Measurements from ENCODE around the gene CNTNAP5.

CNTNAP5 gene

DNA sequence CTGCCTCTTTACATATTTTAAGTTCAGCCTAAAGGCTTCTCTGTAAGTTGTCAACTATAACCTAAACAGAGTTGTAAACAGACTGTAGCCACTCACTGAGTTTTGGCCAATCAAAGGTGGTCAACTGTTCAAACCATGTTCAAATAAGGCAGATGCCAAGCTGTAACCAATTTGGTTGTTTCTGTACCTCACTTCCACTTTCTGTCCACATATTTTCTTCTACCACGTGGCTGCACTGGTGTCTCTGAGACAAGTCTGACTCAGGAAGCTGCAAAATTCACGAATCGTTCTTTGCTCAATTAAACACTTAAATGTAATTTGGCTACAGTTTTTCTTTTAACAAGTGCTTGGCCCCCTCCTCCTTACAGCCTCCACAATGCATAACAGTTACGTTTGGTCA, 555.2 kb downstream of the CNTNAP5 start:
- H3K9ac ChIP-seq = no peak overlapping the region
- H3K27ac ChIP-seq = no peak overlapping the region
- no peak overlapping the region for H3K4me3 ChIP-seq
- H3K4me1 ChIP-seq = no peaks in the 10 kb centered on the region
- H3K27me3 ChIP-seq = no peaks in the 10 kb centered on the region
- H3K9me3 ChIP-seq (replicated peaks in 1 of 11) = no peaks in the 10 kb centered on the region
- TF ChIP-seq Cebpa-rat (IDR thresholded peaks at IDR 0.05) = no peak
- no peaks in the 10 kb centered on the region for H3K36me3 ChIP-seq
- peaks cover 0 to 4% (median 0%) of the 10 kb centered on the region in 11 experiments; a peak in 1 of 22 replicates for H4K20me1 ChIP-seq
- H3K4me2 ChIP-seq = no peak overlapping the region

DNA sequence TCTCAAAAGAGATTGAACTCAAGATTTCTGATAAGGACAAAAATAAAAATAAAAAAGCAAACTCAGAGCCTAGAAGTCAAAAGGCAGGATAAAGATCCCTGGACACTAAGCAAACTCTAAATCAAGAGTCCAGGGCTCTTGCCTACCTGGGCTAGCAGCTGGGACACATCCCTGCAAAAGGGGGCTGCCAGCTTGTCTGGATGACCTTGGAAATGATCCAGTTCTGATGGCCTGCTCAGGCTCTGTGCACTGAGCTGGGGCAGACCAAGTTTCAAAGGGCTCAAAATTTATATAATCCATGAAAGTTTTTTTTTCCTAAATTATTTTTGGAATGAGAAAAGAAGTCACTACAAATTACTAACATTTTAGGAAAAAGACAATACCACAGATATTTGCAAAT, 557.3 kb downstream of the CNTNAP5 start:
- no peak overlapping the region for H3K4me3 ChIP-seq
- H4K20me1 ChIP-seq = peaks cover 0 to 4% (median 0%) of the 10 kb centered on the region in 11 experiments; a peak in 1 of 22 replicates
- no peaks in the 10 kb centered on the region for H3K4me1 ChIP-seq
- no peak overlapping the region for H3K27ac ChIP-seq
- no peaks in the 10 kb centered on the region for H3K9me3 ChIP-seq (replicated peaks in 1 of 11)
- H3K4me2 ChIP-seq = no peak overlapping the region
- no peaks in the 10 kb centered on the region for H3K27me3 ChIP-seq
- no peaks in the 10 kb centered on the region for H3K36me3 ChIP-seq
- no peak overlapping the region for H3K9ac ChIP-seq
- TF ChIP-seq Cebpa-rat (IDR thresholded peaks at IDR 0.05) = no peak

DNA sequence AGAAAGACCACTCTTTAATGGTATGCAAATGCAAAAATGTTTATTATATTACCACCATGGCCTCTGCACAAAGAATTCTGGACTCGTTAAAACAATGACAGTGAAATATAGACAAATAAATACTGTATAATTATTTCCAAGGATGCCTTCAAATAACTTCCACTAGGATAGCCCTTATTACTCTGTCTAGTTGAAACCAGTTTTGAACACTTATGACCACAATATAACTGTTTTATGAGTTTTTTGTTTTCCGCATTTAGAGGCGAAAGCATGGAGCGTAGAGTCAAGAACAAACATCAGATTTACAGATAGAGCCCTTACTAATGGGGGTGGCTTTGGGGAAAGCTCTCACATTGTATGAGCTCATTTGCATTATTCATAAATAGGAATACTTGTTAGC, 559.5 kb downstream of the CNTNAP5 start:
- no peak for TF ChIP-seq Cebpa-rat (IDR thresholded peaks at IDR 0.05)
- Histone ChIP-seq H3K36me3 (no peaks in the 10 kb centered on the region), H3K9me3 (replicated peaks in 1 of 11) (no peaks in the 10 kb centered on the region), H3K4me1 (no peaks in the 10 kb centered on the region), H3K4me2 (no peak overlapping the region), H3K27me3 (no peaks in the 10 kb centered on the region), H3K27ac (no peak overlapping the region), H3K9ac (no peak overlapping the region), H4K20me1 (peaks cover 0 to 4% (median 0%) of the 10 kb centered on the region in 11 experiments; a peak in 1 of 22 replicates), H3K4me3 (no peak overlapping the region)

DNA sequence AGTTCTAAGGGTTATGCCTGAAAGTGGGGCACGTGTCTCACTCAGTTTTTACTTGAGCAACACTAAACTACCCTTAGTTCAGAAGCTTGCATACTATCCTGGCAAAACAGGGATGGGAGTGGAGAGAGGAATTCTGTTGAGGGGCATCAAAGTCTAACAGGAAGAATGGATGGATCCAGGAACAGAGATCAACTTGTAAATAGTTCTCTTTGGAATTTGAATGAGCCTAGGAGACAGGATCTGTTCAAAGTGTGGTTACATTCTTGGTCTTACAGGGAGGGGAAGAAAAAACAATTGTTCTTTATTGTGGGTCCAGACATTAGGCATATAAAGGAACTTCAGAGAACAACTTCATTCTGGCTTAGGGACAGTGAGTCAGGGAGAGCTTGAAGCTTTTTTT, 560.2 kb downstream of the CNTNAP5 start:
- no peaks in the 10 kb centered on the region for H3K27me3 ChIP-seq
- no peaks in the 10 kb centered on the region for H3K4me1 ChIP-seq
- no peaks in the 10 kb centered on the region for H3K9me3 ChIP-seq (replicated peaks in 1 of 11)
- TF ChIP-seq Cebpa-rat (IDR thresholded peaks at IDR 0.05) = no peak
- no peak overlapping the region for H3K4me2 ChIP-seq
- peaks cover 0 to 4% (median 0%) of the 10 kb centered on the region in 11 experiments; a peak in 1 of 22 replicates for H4K20me1 ChIP-seq
- no peak overlapping the region for H3K4me3 ChIP-seq
- H3K27ac ChIP-seq = no peak overlapping the region
- H3K36me3 ChIP-seq = no peaks in the 10 kb centered on the region
- no peak overlapping the region for H3K9ac ChIP-seq

DNA sequence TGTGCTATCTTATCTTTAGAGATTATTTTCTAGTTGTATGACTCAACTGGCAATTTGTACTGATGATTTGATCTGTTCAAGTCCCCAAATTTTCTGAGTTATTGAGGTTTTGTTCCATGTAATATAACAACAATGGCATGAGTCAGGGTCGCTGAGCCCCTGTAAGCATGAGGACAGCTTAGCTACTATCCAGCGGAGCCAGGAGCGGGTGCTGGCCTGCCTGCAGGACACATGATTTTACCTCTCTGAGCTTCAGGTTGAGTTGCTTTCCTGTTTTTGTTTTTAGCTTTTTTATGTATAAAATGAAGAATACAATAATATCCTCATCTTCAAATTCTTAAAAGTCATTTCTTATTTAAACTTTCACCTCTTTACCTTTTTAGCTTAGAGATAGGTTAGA, 561.1 kb downstream of the CNTNAP5 start:
- Histone ChIP-seq H3K9ac (no peak overlapping the region), H4K20me1 (peaks cover 0 to 4% (median 0%) of the 10 kb centered on the region in 11 experiments; a peak in 1 of 22 replicates), H3K27ac (no peak overlapping the region), H3K36me3 (no peaks in the 10 kb centered on the region), H3K4me1 (no peaks in the 10 kb centered on the region), H3K9me3 (replicated peaks in 1 of 11) (no peaks in the 10 kb centered on the region), H3K4me2 (no peak overlapping the region), H3K27me3 (no peaks in the 10 kb centered on the region), H3K4me3 (no peak overlapping the region)
- no peak for TF ChIP-seq Cebpa-rat (IDR thresholded peaks at IDR 0.05)

DNA sequence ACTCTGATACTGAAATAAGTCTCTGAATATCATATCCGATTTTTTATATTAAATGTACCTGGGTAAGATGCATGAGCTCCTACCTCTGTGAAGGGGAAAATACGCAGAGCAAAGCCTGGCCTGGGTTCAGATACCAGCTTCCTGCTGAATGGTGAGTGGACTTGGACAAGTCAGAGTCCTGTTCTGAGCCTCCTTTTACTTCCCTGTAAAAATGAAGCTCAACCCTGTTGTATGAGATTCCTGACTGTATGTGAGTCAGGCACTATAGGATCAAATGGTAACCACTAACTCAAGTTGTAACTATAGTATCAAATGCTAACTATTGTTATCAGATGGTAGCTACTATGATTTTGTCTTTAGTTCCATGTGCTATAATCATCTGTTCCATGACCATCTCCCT, 561.7 kb downstream of the CNTNAP5 start:
- TF ChIP-seq Cebpa-rat (IDR thresholded peaks at IDR 0.05) = no peak
- H4K20me1 ChIP-seq = peaks cover 0 to 3% (median 0%) of the 10 kb centered on the region in 11 experiments; a peak in 1 of 22 replicates
- no peaks in the 10 kb centered on the region for H3K27me3 ChIP-seq
- no peaks in the 10 kb centered on the region for H3K4me1 ChIP-seq
- H3K4me3 ChIP-seq = no peak overlapping the region
- no peak overlapping the region for H3K27ac ChIP-seq
- no peaks in the 10 kb centered on the region for H3K36me3 ChIP-seq
- no peak overlapping the region for H3K9ac ChIP-seq
- H3K4me2 ChIP-seq = no peak overlapping the region
- H3K9me3 ChIP-seq (replicated peaks in 1 of 11) = no peaks in the 10 kb centered on the region

DNA sequence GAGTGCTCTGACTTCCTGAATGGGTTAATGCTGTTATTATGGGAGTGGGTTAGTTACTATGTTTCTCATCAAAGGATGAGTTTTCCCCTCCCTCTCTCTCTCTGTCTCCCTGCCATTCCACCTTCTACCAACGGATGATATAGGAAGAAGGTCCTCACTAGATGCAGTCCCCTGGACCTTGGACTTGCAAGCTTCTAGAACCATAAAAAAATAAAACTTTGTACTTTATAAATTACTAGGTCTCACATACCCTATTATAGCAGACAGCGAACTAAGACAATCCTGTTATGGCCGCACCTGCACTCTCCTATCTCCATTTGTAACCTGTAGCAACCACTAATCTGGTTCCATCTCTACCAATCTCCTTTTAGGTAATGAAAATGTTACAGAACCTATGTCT, 564.9 kb downstream of the CNTNAP5 start:
- H4K20me1 ChIP-seq = no peaks in the 10 kb centered on the region
- H3K4me1 ChIP-seq = no peaks in the 10 kb centered on the region
- no peaks in the 10 kb centered on the region for H3K27me3 ChIP-seq
- no peaks in the 10 kb centered on the region for H3K9me3 ChIP-seq (replicated peaks in 1 of 11)
- no peak for TF ChIP-seq Cebpa-rat (IDR thresholded peaks at IDR 0.05)
- no peak overlapping the region for H3K4me3 ChIP-seq
- no peak overlapping the region for H3K9ac ChIP-seq
- H3K36me3 ChIP-seq = no peaks in the 10 kb centered on the region
- H3K27ac ChIP-seq = no peak overlapping the region
- H3K4me2 ChIP-seq = no peak overlapping the region

DNA sequence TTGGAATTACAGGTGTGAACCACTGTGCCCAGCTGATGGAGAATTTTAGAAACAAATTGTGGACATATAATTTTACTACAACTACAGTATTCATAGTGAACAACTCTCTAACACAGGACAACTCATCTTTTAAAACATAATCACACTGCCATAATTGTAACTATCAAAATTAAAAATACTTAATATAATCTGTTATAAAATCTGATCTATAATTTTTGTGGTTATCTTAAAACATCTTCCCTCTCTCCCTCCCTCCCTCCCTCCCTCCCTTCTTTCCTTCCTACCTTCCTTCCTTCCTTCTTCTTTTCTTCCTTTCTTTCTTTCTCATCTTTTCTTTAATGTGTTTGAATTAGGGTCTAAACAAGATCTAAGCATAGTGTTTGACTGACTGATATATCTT, 577.7 kb downstream of the CNTNAP5 start:
- Histone ChIP-seq H3K27ac (no peak overlapping the region), H3K36me3 (no peaks in the 10 kb centered on the region), H4K20me1 (no peaks in the 10 kb centered on the region), H3K27me3 (no peaks in the 10 kb centered on the region), H3K9me3 (replicated peaks in 1 of 11) (no peaks in the 10 kb centered on the region), H3K9ac (no peak overlapping the region), H3K4me2 (no peak overlapping the region), H3K4me3 (no peak overlapping the region), H3K4me1 (no peaks in the 10 kb centered on the region)
- no peak for TF ChIP-seq Cebpa-rat (IDR thresholded peaks at IDR 0.05)

DNA sequence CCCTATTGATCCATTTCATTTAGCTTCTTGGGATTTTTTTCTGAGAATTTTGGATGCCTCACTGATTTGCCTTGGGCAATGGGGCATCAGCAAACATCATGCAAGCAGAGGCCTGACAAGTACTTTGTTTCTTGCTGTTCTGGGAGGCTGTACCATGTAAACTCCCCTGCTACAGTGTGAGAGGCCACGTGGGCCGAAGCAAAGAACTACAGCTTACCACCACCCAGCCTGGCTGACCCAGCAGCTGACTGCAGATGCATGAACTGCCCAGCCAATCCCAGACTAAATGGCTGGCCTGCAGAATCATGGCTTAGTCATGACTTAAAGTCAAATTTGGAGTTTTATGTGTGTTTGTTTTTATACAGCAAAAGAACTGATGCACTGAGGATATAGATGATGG, 579.9 kb downstream of the CNTNAP5 start:
- Histone ChIP-seq H3K4me3 (no peak overlapping the region), H3K36me3 (no peaks in the 10 kb centered on the region), H4K20me1 (no peaks in the 10 kb centered on the region)

DNA sequence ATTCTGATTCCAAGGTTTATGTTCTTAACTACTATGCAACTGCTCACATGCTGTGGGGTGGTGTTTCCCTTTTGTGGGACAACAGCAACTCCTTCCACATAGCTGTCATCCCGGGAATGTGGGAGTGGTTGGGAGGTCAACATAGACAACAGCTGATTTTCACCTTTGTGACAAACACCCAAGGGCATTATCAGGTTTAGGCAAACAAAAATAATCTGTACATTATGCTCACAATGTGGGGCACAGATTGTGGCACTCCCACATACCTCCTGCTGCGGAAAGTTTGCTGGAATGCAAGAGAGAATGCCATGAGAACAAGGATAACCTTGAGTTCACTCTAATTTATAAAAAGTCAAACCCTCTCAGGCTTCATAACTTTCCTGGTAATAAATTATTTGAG, 582.6 kb downstream of the CNTNAP5 start:
- Histone ChIP-seq H3K4me3 (no peak overlapping the region), H4K20me1 (no peaks in the 10 kb centered on the region), H3K36me3 (no peaks in the 10 kb centered on the region), H3K4me2 (no peak overlapping the region), H3K9ac (no peak overlapping the region), H3K27ac (no peak overlapping the region), H3K9me3 (replicated peaks in 1 of 11) (no peaks in the 10 kb centered on the region), H3K4me1 (no peaks in the 10 kb centered on the region), H3K27me3 (no peaks in the 10 kb centered on the region)
- no peak for TF ChIP-seq Cebpa-rat (IDR thresholded peaks at IDR 0.05)

More for the DNA sequence above, 579.9 kb downstream of the CNTNAP5 start:
- Histone ChIP-seq H3K4me1 (no peaks in the 10 kb centered on the region), H3K4me2 (no peak overlapping the region), H3K9me3 (replicated peaks in 1 of 11) (no peaks in the 10 kb centered on the region), H3K9ac (no peak overlapping the region), H3K27me3 (no peaks in the 10 kb centered on the region), H3K27ac (no peak overlapping the region)
- no peak for TF ChIP-seq Cebpa-rat (IDR thresholded peaks at IDR 0.05)
